Stromal cell of bone marrow (primary cell): ENCODE measurements around the gene XRCC5.

Experiments used
- DNase-seq: peaks from one replicate; pipeline ENCODE4 v3.0.0-alpha.2; 2012; ENCODE audit warnings: low read depth

Gene XRCC5

GRCh38 chr2:216233281-216233995, 124.3 kb downstream of the XRCC5 start:
- DNase-seq: no peak

DNA sequence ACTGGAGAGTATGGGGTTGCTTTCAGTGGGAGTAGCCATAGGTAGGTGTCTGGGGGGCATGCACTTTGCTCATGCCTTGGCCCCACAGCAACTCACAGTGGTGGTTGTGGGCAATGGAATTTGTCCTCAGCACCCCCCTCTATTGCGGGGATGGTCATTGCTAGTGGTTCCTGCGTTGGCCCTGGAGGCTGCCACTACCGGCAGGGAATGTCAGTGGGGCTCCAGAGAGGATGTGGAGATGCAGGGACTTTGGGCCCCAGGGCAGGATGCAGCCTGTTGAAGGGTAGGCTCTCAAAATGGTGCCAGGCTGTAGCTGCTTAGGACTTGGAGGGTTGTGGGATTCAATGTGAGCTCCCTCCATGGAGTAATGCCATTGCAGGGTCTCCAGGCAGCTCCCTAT, 125.0 kb downstream of the XRCC5 start:
- no peak for DNase-seq

GRCh38 chr2:216235462-216235861, 126.3 kb downstream of the XRCC5 start:
- DNase-seq: no peak

DNA sequence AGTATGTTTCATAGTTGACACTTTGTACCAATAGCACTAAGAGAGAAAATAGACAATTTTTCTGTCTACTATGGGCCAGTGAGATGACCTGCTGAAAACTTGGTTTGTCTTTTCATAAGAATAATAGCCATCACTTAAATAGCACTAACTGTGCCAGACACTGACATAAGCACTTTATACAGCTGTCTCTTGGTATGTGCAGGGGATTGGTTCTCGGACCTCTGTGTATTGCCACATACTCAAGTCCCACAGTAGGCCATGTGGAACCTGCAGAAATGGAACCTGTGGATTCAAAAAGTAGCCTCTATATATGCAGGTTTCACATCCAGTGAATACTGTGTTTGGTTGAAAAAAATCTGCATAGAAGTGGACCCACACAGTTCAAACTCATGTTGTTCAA, 126.7 kb downstream of the XRCC5 start:
- no peak for DNase-seq

DNA sequence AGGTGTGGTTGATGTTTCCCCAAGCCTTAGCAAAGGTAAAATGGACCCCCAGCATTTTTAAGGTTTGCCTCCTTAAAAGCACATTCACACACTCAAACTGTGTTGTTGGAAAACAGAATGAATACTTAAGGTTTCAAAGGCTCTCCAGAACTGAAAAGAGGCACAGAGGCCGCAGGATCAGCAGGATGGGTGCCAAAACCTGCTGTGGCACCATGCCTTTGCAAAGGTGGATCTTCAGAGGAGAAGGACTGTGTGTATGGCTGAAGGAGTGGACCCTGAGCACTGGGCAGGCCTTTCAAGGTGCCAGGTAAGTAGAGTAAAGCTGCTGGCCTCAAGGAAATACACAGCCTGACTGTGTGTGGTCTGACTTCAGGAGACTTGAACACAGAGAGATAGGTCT, 127.3 kb downstream of the XRCC5 start:
- DNase-seq: no peak

GRCh38 chr2:216242365-216242764, 133.2 kb downstream of the XRCC5 start:
- DNase-seq: no peak

DNA sequence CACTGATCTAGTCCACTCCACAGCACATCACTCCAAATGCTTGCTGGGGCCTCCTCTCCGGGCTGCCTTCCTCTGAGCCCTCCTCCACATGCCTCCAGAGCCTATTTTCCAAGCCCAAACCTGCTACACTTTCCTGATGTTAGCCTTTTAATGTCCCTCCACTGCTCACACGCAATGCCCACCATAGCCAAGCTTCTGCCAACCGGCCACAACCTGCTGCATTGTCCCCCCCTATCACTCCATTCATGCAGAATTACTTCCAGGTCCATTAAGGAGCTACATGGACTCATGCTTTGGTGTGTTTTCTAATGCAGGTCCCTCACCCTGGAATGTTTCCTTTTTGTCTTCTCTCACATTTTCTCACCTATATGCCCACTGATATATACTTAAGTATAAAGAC, 133.9 kb downstream of the XRCC5 start:
- DNase-seq: no peak

DNA sequence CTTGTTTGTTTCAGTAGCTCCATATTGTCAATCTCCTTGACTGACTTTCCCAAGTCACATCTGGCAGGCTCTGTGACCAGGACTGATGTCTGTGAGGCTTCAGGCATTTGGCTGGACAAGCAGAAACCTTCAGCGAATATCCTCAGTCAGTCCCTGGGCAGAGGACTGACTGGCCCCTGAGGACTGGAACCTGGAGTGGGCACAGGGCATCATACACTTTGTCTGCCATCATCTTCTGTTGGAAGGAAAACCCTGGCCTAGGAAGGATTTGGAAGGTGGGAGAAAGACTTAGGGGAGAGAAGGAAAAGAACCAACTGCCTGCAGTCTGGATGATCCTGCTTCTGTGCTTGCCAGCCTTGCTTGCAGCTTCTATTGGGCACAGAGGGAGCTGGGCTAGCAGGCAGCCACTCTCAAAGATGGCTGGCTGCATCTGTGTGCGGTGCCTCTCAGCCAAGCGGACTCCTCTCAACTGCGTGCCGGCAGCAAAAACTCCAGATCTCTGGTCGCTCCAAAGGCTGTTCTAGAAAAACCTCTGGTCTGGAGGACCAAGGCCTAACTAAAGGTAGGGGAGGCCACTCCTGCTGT, 136.3 kb downstream of the XRCC5 start:
- DNase-seq: no peak

DNA sequence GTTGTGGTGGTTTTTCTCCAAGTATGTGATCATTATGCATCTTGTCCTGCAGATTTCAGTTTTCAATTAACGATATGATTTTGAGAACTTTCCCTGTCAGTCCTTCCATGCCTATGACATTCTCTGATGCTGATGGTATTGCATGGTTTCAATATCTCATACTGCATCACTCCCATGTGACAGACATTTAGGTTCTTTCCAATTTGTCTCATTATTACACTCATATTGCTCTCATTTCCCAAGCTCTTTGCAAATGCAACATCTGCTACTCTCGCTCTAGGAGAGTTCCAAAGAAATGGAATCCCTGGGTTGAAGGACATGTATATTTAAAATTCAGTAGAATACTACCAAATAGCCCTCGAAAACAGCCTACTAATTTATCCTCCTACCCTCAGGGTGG, 137.6 kb downstream of the XRCC5 start:
- no peak for DNase-seq
